ENCODE measurements around the gene LYSMD2. TPM values are rescaled to one million over a fixed set of nuclear protein-coding genes. Genes with fewer than 3 reads are reported as not detected.

Gene LYSMD2
- total and polyA plus RNA-seq, 9 of the 15 experiments (the other 6 are each of a cell fraction or from before 2014, with no cell fraction given), result 4.3 to 30.3 (median 9.8) TPM

DNA sequence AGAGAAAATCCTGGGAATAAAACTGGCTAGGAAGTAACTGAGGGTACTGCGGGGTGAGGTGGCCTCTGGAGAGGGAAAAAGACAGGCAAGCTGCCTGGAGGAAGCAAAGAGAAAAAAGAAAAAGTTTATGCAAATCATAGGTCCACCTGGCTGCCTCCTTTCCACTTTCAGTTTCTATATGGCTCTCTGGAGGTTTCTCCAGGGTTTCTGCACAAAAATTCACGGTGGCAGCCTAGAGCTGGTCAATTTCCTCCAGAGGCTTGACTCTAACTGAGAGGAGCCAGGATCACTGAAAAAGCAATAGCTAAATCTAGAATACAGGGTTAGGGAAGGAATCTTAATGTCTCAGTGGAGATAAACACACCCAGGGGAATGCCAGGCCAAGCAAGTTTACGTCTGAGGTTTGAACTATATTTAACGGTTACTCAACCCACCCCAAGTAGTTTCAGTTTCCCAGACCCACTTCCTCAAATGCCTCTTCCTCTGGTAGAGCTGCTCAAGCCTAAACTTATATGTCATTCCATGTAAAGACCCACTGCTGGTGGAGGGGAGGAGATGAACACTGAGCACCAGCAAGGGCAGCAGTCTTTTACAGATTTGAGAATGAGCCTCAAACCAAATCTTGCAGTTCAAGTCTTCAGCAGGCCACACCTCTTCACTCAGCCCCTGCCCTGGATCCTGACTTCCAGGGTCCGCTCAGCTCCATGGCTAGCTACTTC is 5.7 kb downstream of the LYSMD2 start (continued):
- TF ChIP-seq STAT5B (CRISPR knock-in tag; IDR thresholded peaks at IDR 0.05), result no peak
- no peak for TF ChIP-seq KLF10 (CRISPR knock-in tag; IDR thresholded peaks at IDR 0.05)
- no peak for TF ChIP-seq PHF21A (IDR thresholded peaks at IDR 0.05; ENCODE audit: borderline replicate concordance, low read depth)
- peak; percentile 13; the same call in 1 of the 2 replicates for TF ChIP-seq TEAD4 (IDR thresholded peaks at IDR 0.05; ENCODE audit: low read length)
- TF ChIP-seq TEAD4 (CRISPR knock-in tag; IDR thresholded peaks at IDR 0.05; ENCODE audit: borderline replicate concordance), result no peak
- TF ChIP-seq, protein P1, sequence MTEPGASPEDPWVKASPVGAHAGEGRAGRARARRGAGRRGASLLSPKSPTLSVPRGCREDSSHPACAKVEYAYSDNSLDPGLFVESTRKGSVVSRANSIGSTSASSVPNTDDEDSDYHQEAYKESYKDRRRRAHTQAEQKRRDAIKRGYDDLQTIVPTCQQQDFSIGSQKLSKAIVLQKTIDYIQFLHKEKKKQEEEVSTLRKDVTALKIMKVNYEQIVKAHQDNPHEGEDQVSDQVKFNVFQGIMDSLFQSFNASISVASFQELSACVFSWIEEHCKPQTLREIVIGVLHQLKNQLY (CRISPR knock-in tag; conservative IDR thresholded peaks at IDR 0.05), result no peak
- 0 out of 6 replicates have a peak, but pooled peaks of 1 of the 3 experiments have one; percentile 30 for TF ChIP-seq ZBTB11 (CRISPR knock-in tag; IDR thresholded peaks at IDR 0.05)
- TF ChIP-seq NFIX (CRISPR knock-in tag; IDR thresholded peaks at IDR 0.05; ENCODE audit: low read depth), result no peak
- no peak for TF ChIP-seq NCOA2 (IDR thresholded peaks at IDR 0.05; ENCODE audit: partially characterized antibody in 2 of 2)
- no peak for TF ChIP-seq ARHGAP35 (IDR thresholded peaks at IDR 0.05; ENCODE audit: partially characterized antibody)
- no peak for TF ChIP-seq ZNF165 (CRISPR knock-in tag; IDR thresholded peaks at IDR 0.05; ENCODE audit: borderline replicate concordance)
- TF ChIP-seq SMARCA5 (IDR thresholded peaks at IDR 0.05), result peak; percentile 28; the same call in 1 of the 2 replicates
- TF ChIP-seq ELF1 (tag; IDR thresholded peaks at IDR 0.05), result 0 out of 2 replicates have a peak, but pooled peaks have one; percentile 5
- no peak; the same call in 1 of the 2 replicates for TF ChIP-seq MEF2D (tag; conservative IDR thresholded peaks at IDR 0.05; ENCODE audit: low read depth)
- no peak for TF ChIP-seq ZSCAN32 (CRISPR knock-in tag; IDR thresholded peaks at IDR 0.05)
- TF ChIP-seq TCFL5 (CRISPR knock-in tag; conservative IDR thresholded peaks at IDR 0.05), result no peak
- no peak for TF ChIP-seq PRPF4 (IDR thresholded peaks at IDR 0.05; ENCODE audit: insufficient read depth, low read depth, low read length, poor library complexity, severe bottlenecking)
- TF ChIP-seq CBX5 (IDR thresholded peaks at IDR 0.05; ENCODE audit: borderline replicate concordance, low read depth), result no peak
- TF ChIP-seq JUNB (CRISPR knock-in tag; conservative IDR thresholded peaks at IDR 0.05), result no peak
- TF ChIP-seq POLR2AphosphoS2 (IDR thresholded peaks at IDR 0.05; ENCODE audit: low read length), result no peak
- no peak for TF ChIP-seq THRAP3 (IDR thresholded peaks at IDR 0.05; ENCODE audit: borderline replicate concordance)
- TF ChIP-seq MEIS2 (IDR thresholded peaks at IDR 0.05; ENCODE audit: partially characterized antibody), result no peak
- TF ChIP-seq ARID3A (IDR thresholded peaks at IDR 0.05; ENCODE audit: borderline replicate concordance, low read depth, low read length), result no peak
- no peak; the same call in 1 of the 2 replicates for TF ChIP-seq LEF1 (IDR thresholded peaks at IDR 0.05)

Data from K562 (cell line).